H1 (cell line): ENCODE data around the gene FNDC3A. TPM values are rescaled to one million over a fixed set of nuclear protein-coding genes. Genes with fewer than 3 reads are reported as not detected.
A peak's percentile ranks its signal among the peaks of the same experiment; 100 is the strongest.

Experiments used
- CTCF ChIA-PET: fragments of 300-600 bp; sonication (Branson Sonifier 250); formaldehyde crosslinking; loops from one replicate; lab custom pipeline; 2021; ENCODE audit not compliant: partially characterized antibody; lab: Charles Lee
- POLR2A ChIA-PET: fragments of 300-600 bp; sonication (Branson Sonifier 250); formaldehyde crosslinking; loops from one replicate; lab custom pipeline; 2021; ENCODE audit warnings: inconsistent platforms; ENCODE audit not compliant: partially characterized antibody; lab: Charles Lee
- DNase-seq, 2 experiments: peaks; one replicate each; pipeline versions ENCODE4 v3.0.0 to v3.0.0-alpha.2; 2010 to 2022; ENCODE audit warnings: low spot score in 2 of 2, low read depth in 1 of 2, mixed read lengths in 1 of 2
- FAIRE-seq: peaks from 2 replicates; lab custom pipeline; 2011; peaks lifted over from hg19 to GRCh38; lab: Jason Lieb, UNC
- H2AFZ ChIP-seq: 2 replicates; pipeline ENCODE4 v1.8.1; 2012; ENCODE audit warnings: low read length, inconsistent platforms
- H2AK5ac ChIP-seq: 2 replicates; pipeline ENCODE4 v1.6.1; 2013; ENCODE audit warnings: low read depth, low read length
- H2BK120ac ChIP-seq: replicated peaks from 2 replicates; pipeline ENCODE3; 2013; ENCODE audit warnings: low read depth, low read length, inconsistent platforms
- H2BK12ac ChIP-seq: 2 replicates; pipeline ENCODE4 v1.6.1; 2013; ENCODE audit warnings: low read depth, low read length
- H2BK15ac ChIP-seq: 2 replicates; pipeline ENCODE4 v1.6.1; 2013; ENCODE audit warnings: low read length
- H2BK20ac ChIP-seq: 2 replicates; pipeline ENCODE4 v1.6.1; 2013; ENCODE audit warnings: low read length
- H2BK5ac ChIP-seq: 2 replicates; pipeline ENCODE4 v1.6.1; 2013; ENCODE audit warnings: low read depth, low read length
- H3K14ac ChIP-seq: 2 replicates; pipeline ENCODE4 v1.6.1; 2013; ENCODE audit warnings: inconsistent platforms; ENCODE audit not compliant: insufficient read length
- H3K18ac ChIP-seq: 2 replicates; pipeline ENCODE4 v1.6.1; 2013; ENCODE audit warnings: low read length; ENCODE audit errors: extremely low read depth
- H3K23ac ChIP-seq: 2 replicates; pipeline ENCODE4 v1.6.1; 2013; ENCODE audit warnings: inconsistent platforms; ENCODE audit not compliant: insufficient read length
- H3K23me2 ChIP-seq: 2 replicates; pipeline ENCODE4 v1.6.1; 2013; ENCODE audit warnings: low read depth, low read length
- H3K27ac ChIP-seq: 2 replicates; pipeline ENCODE4 v1.6.1; 2011; ENCODE audit warnings: low read depth, low read length, inconsistent platforms
- H3K27me3 ChIP-seq, 4 experiments: replicated peaks in 1 of 4; 1 replicate in 1 of 4; 2 replicates in 3 of 4; pipeline versions ENCODE4 v1.6.1 to v1.8.1; 2011 to 2013; ENCODE audit warnings: low read length in 3 of 4, mild to moderate bottlenecking in 3 of 4, inconsistent platforms in 2 of 4, mixed read lengths in 2 of 4, moderate library complexity in 1 of 4; ENCODE audit not compliant: control insufficient read depth in 3 of 4, insufficient read depth in 3 of 4; ENCODE audit errors: extremely low read depth in 1 of 4
- H3K36me3 ChIP-seq, 4 experiments: 2 replicates each; pipeline versions ENCODE4 v1.6.1 to v1.8.1; 2011 to 2013; ENCODE audit warnings: mild to moderate bottlenecking in 4 of 4, low read length in 3 of 4, moderate library complexity in 2 of 4, control low read depth in 1 of 4, inconsistent platforms in 1 of 4; ENCODE audit not compliant: insufficient read depth in 4 of 4, control insufficient read depth in 2 of 4
- H3K4ac ChIP-seq: replicated peaks from 2 replicates; pipeline ENCODE3; 2013; ENCODE audit warnings: low read length, low read depth, mixed read lengths, inconsistent platforms; ENCODE audit not compliant: insufficient read length
- H3K4me1 ChIP-seq, 4 experiments: replicated peaks in 1 of 4; 1 replicate in 1 of 4; 2 replicates in 3 of 4; pipeline versions ENCODE4 v1.6.1 to v1.8.1; 2011 to 2013; ENCODE audit warnings: low read length in 3 of 4, inconsistent platforms in 2 of 4, mixed read lengths in 1 of 4; ENCODE audit not compliant: insufficient read depth in 4 of 4, control insufficient read depth in 3 of 4
- H3K4me2 ChIP-seq, 2 experiments: 2 replicates each; pipeline versions ENCODE4 v1.6.1 to v1.8.1; 2011 to 2013; ENCODE audit warnings: low read depth in 2 of 2, low read length in 2 of 2, control low read depth in 1 of 2, inconsistent platforms in 1 of 2, mild to moderate bottlenecking in 1 of 2; ENCODE audit not compliant: insufficient read depth in 1 of 2
- H3K4me3 ChIP-seq, 4 experiments: fragments of 200-600, 300-600 bp in 1 of 4; sonication (generic), shearing (Covaris generic), sonication (Bioruptor Twin) in 1 of 4; 2 replicates each; pipeline versions ENCODE4 v1.5.1 to v1.8.1; 2011 to 2016; ENCODE audit warnings: low read length in 4 of 4, low read depth in 3 of 4, control low read depth in 2 of 4, inconsistent platforms in 2 of 4, mild to moderate bottlenecking in 2 of 4, mixed read lengths in 1 of 4, moderate library complexity in 1 of 4; ENCODE audit not compliant: insufficient read depth in 2 of 4; ENCODE audit errors: extremely low read depth in 1 of 4
- H3K56ac ChIP-seq: replicated peaks from 2 replicates; pipeline ENCODE3; 2013; ENCODE audit warnings: low read depth, mild to moderate bottlenecking, mixed read lengths, low read length, inconsistent platforms; ENCODE audit not compliant: insufficient read length
- H3K79me1 ChIP-seq: 2 replicates; pipeline ENCODE4 v1.6.1; 2013; ENCODE audit warnings: low read depth, low read length, control low read depth
- H3K79me2 ChIP-seq, 2 experiments: 2 replicates each; pipeline versions ENCODE4 v1.6.1 to v1.8.1; 2012 to 2013; ENCODE audit warnings: low read length in 2 of 2, mild to moderate bottlenecking in 2 of 2, inconsistent platforms in 1 of 2; ENCODE audit not compliant: insufficient read depth in 2 of 2, control insufficient read depth in 1 of 2
- H3K9ac ChIP-seq, 4 experiments: replicated peaks in 1 of 4; 1 replicate in 1 of 4; 2 replicates in 3 of 4; pipeline versions ENCODE4 v1.6.1 to v1.8.1; 2011 to 2013; ENCODE audit warnings: low read depth in 3 of 4, low read length in 3 of 4, control low read depth in 2 of 4, mild to moderate bottlenecking in 2 of 4, moderate library complexity in 2 of 4, inconsistent platforms in 1 of 4; ENCODE audit errors: extremely low read depth in 1 of 4
- H3K9me3 ChIP-seq, 2 experiments: 2 replicates each; pipeline versions ENCODE4 v1.6.1 to v1.8.1; 2012 to 2013; ENCODE audit warnings: mild to moderate bottlenecking in 2 of 2, moderate library complexity in 2 of 2, control low read depth in 1 of 2, inconsistent platforms in 1 of 2, low read depth in 1 of 2, low read length in 1 of 2, mixed read lengths in 1 of 2; ENCODE audit not compliant: insufficient read depth in 2 of 2
- H4K20me1 ChIP-seq, 2 experiments: replicated peaks in 1 of 2; 2 replicates each; pipeline versions ENCODE3 to v1.8.1; 2011 to 2013; ENCODE audit warnings: inconsistent platforms in 2 of 2, low read length in 2 of 2, mild to moderate bottlenecking in 1 of 2; ENCODE audit not compliant: insufficient read depth in 2 of 2, control insufficient read depth in 1 of 2
- H4K5ac ChIP-seq: 2 replicates; pipeline ENCODE4 v1.6.1; 2013; ENCODE audit warnings: low read length, low read depth, mixed read lengths, inconsistent platforms; ENCODE audit not compliant: insufficient read length
- H4K8ac ChIP-seq: 2 replicates; pipeline ENCODE4 v1.8.0; 2013; ENCODE audit warnings: mild to moderate bottlenecking, moderate library complexity, low read length, inconsistent platforms; ENCODE audit not compliant: insufficient read depth; ENCODE audit errors: extremely low read depth
- H4K91ac ChIP-seq: replicated peaks from 2 replicates; pipeline ENCODE3; 2013; ENCODE audit warnings: low read length, mixed read lengths, inconsistent platforms; ENCODE audit not compliant: insufficient read length
- BACH1 ChIP-seq: IDR thresholded peaks from 2 replicates; pipeline ENCODE4 v1.6.1; 2012; ENCODE audit warnings: low read length, improper control_type of control experiment
- CTCF ChIP-seq, 3 experiments: IDR thresholded peaks; 1 replicate in 2 of 3; 2 replicates in 1 of 3; pipeline versions ENCODE4 v1.5.1 to v1.6.1; 2011; ENCODE audit warnings: low read length in 3 of 3, mild to moderate bottlenecking in 3 of 3, inconsistent platforms in 2 of 3, low read depth in 1 of 3, moderate library complexity in 1 of 3; ENCODE audit not compliant: insufficient read depth in 1 of 3; ENCODE audit errors: control extremely low read depth in 1 of 3
- RXRA ChIP-seq: IDR thresholded peaks from 2 replicates; pipeline ENCODE4 v1.6.1; 2011; ENCODE audit warnings: low read depth, mild to moderate bottlenecking, low read length, moderate library complexity; ENCODE audit not compliant: insufficient read depth
- SUZ12 ChIP-seq: fragments of 200-600 bp; sonication (generic); IDR thresholded peaks from 2 replicates; pipeline ENCODE4 v1.6.1; 2012; ENCODE audit warnings: mild to moderate bottlenecking, inconsistent platforms, low read length, moderate library complexity, mixed read lengths
- TCF12 ChIP-seq: IDR thresholded peaks from 2 replicates; pipeline ENCODE4 v1.6.1; 2011; ENCODE audit warnings: low read depth, mild to moderate bottlenecking, low read length
- WGBS, 2 experiments: shearing (Covaris generic) in 1 of 2; methylation state at CpG; one replicate each; pipeline versions ENCODE4 v1.1.6 to v1.1.7; 2013 to 2015; ENCODE audit warnings: low lambda C conversion rate in 2 of 2, mixed read lengths in 2 of 2, inconsistent platforms in 1 of 2, low coverage in 1 of 2, missing lambda C conversion rate in 1 of 2; ENCODE audit not compliant: insufficient replicate concordance in 2 of 2, insufficient coverage in 1 of 2, insufficient read length in 1 of 2; ENCODE audit errors: extremely low coverage in 1 of 2, missing lambda C conversion rate in 1 of 2; 5-methylcytosine and 5-hydroxymethylcytosine counted together
- polyA plus RNA-seq, 7 experiments: library from polyadenylated mRNA; depleted of rRNA in 3 of 7; stranded (reverse) in 5 of 7; unstranded in 2 of 7; fragments of >200 nt in 5 of 7; fragments of 200-250 nt in 2 of 7; gene quantifications; 1 replicate in 5 of 7; 2 replicates in 1 of 7; 4 replicates in 1 of 7; pipeline versions ENCODE4 v1.2.1 to v1.2.3, GENCODE V29; 2011 to 2013; ENCODE audit warnings: missing spikeins in 2 of 7, mixed read lengths in 2 of 7
- total RNA-seq: library from RNA; stranded (reverse); fragmentation: NEBNext Ultra II Directional; extraction: Animal tissue kit (Norgen Biotek cat#: 25700); gene quantifications from 2 replicates; pipeline ENCODE4 v1.2.1, GENCODE V29; 2021

Gene FNDC3A
- total and polyA plus RNA-seq, 2 of the 8 experiments (the other 6 are each of a cell fraction or from before 2014, with no cell fraction given), result 14.6 to 26.0 TPM

GRCh38 chr13:49214917-49215376, 239.2 kb downstream of the FNDC3A start:
- no peaks in the 10 kb centered on the region for H3K36me3 ChIP-seq
- WGBS, 2 experiments, result 52% methylated on average over 6 of the region's 6 CpGs; no CpG with 5 or more reads in 1 of the 2 experiments
- ChIA-PET CTCF (interaction anchor here (0.8 to 3.5 kb wide), 4 partner anchors 13 to 68 kb away, joined by 3 to 15 read pairs (median 4); no protein-coding TSS in a partner anchor), POLR2A (interaction anchor here (0.8 kb wide), 1 partner anchor 12 kb away, joined by 3 read pairs; no protein-coding TSS in a partner anchor)
- no peak overlapping the region for H3K56ac ChIP-seq
- no peak overlapping the region for H2BK120ac ChIP-seq
- H3K4ac ChIP-seq, result no peak overlapping the region
- no peaks in the 10 kb centered on the region for H3K79me2 ChIP-seq
- peak overlapping the region; percentile 18; the same call in 1 of the 2 replicates for H2BK12ac ChIP-seq
- H3K27ac ChIP-seq, result no peak overlapping the region
- H3K9me3 ChIP-seq, result no peaks in the 10 kb centered on the region
- peaks cover 22 to 40% (median 38%) of the 10 kb centered on the region in 4 experiments for H3K27me3 ChIP-seq
- H2BK20ac ChIP-seq, result no peak overlapping the region
- no peak overlapping the region for H2AFZ ChIP-seq
- H3K4me1 ChIP-seq, result peaks cover 3 to 11% (median 7%) of the 10 kb centered on the region in 4 experiments; a peak in 6 of 7 replicates
- H4K91ac ChIP-seq, result no peak overlapping the region
- DNase-seq (peak in 1 of 2 experiments; percentile 59), FAIRE-seq (peak; percentile 45)
- H3K9ac ChIP-seq, result no peak overlapping the region
- peak overlapping the region in 1 of 2 experiments; percentile 15; a peak in 1 of 4 replicates for H3K4me2 ChIP-seq
- no peak overlapping the region for H3K23ac ChIP-seq
- H3K79me1 ChIP-seq, result no peaks in the 10 kb centered on the region
- no peak overlapping the region for H2BK15ac ChIP-seq
- H2BK5ac ChIP-seq, result no peak overlapping the region
- peak overlapping the region; percentile 17; the same call in 1 of the 2 replicates for H4K8ac ChIP-seq
- no peak overlapping the region for H2AK5ac ChIP-seq
- H3K4me3 ChIP-seq, result no peak overlapping the region
- H4K20me1 ChIP-seq, result peaks cover 0 to 1% of the 10 kb centered on the region in 2 experiments
- peak overlapping the region; percentile 53; the same call in 1 of the 2 replicates for H3K18ac ChIP-seq
- H3K14ac ChIP-seq, result no peak overlapping the region
- peaks cover 10% of the 10 kb centered on the region for H3K23me2 ChIP-seq
- H4K5ac ChIP-seq, result no peak overlapping the region
- TF ChIP-seq TCF12, result 0 out of 2 replicates have a peak, but pooled peaks have one; percentile 56
- TF ChIP-seq CTCF (IDR thresholded peaks at IDR 0.05; ENCODE audit: control extremely low read depth in 1 of 3, insufficient read depth in 1 of 3, low read depth in 1 of 3, low read length in 3 of 3), result peak; percentile 6 to 61 (median 49); a peak in 3 of 4 replicates
- no peak for TF ChIP-seq BACH1
- no peak for TF ChIP-seq RXRA
- TF ChIP-seq SUZ12, result no peak
